Measurements from ENCODE around the gene AGXT2.

DNA sequence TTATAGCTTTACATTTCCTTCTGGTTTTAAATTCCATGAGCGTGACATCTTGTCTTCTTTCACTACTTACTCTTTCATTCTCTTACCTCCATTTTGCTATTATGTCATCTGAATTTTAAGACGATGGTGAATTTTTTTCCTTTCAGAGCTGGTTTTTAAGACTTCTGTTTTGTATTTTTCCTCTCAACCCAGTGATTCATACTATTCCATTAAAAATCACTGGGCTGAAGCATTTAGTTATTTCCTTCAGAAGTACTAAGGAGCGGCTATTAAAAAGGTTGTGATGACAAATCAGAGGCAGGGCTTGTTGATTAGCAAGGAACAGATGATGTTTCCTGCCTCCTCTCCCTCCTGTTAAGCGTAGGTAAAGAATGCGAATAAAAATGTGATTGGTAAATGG lies 16.5 kb downstream of the AGXT2 start:
- TF ChIP-seq, protein P1, sequence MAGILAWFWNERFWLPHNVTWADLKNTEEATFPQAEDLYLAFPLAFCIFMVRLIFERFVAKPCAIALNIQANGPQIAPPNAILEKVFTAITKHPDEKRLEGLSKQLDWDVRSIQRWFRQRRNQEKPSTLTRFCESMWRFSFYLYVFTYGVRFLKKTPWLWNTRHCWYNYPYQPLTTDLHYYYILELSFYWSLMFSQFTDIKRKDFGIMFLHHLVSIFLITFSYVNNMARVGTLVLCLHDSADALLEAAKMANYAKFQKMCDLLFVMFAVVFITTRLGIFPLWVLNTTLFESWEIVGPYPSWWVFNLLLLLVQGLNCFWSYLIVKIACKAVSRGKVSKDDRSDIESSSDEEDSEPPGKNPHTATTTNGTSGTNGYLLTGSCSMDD (CRISPR knock-in tag; IDR thresholded peaks at IDR 0.05): no peak
- no peak for TF ChIP-seq ZNF589 (CRISPR knock-in tag; conservative IDR thresholded peaks at IDR 0.05)
